Liver (tissue), 9 donors: Measurements from ENCODE around the gene FARS2. TPM values are rescaled to one million over a fixed set of nuclear protein-coding genes. Genes with fewer than 3 reads are reported as not detected.

Experiments
- DNase-seq: peaks from one replicate; pipeline ENCODE4 v3.0.0-alpha.2; 2017; ENCODE audit warnings: low spot score
- H3K27ac ChIP-seq, 2 donors: one replicate each; pipeline ENCODE4 v1.7.0; 2013; ENCODE audit warnings: inconsistent platforms in 2 of 2, low read length in 2 of 2, control low read depth in 1 of 2, low read depth in 1 of 2, mild to moderate bottlenecking in 1 of 2
- H3K27me3 ChIP-seq, 4 donors: one replicate each; pipeline versions ENCODE4 v1.6.1 to v1.7.0; 2013; ENCODE audit warnings: low read length in 3 of 4, inconsistent platforms in 1 of 4, mild to moderate bottlenecking in 1 of 4, moderate library complexity in 1 of 4; ENCODE audit not compliant: control insufficient read depth in 4 of 4, insufficient read depth in 4 of 4
- H3K36me3 ChIP-seq, 4 donors: one replicate each; pipeline versions ENCODE4 v1.6.1 to v1.7.0; 2013; ENCODE audit warnings: low read length in 3 of 4, mild to moderate bottlenecking in 3 of 4, low read depth in 1 of 4, moderate library complexity in 1 of 4; ENCODE audit not compliant: control insufficient read depth in 4 of 4, insufficient read depth in 3 of 4
- H3K4me1 ChIP-seq, 4 donors: one replicate each; pipeline versions ENCODE4 v1.6.1 to v1.7.0; 2013; ENCODE audit warnings: low read length in 3 of 4, mild to moderate bottlenecking in 3 of 4, moderate library complexity in 1 of 4; ENCODE audit not compliant: control insufficient read depth in 4 of 4, insufficient read depth in 4 of 4
- H3K4me3 ChIP-seq, 3 donors: one replicate each; pipeline versions ENCODE4 v1.6.1 to v1.7.0; 2013; ENCODE audit warnings: low read length in 3 of 3, control low read depth in 1 of 3, low read depth in 1 of 3, mild to moderate bottlenecking in 1 of 3
- H3K9ac ChIP-seq, 2 donors: one replicate each; pipeline ENCODE4 v1.7.0; 2013; ENCODE audit warnings: low read length in 2 of 2, mild to moderate bottlenecking in 2 of 2, moderate library complexity in 2 of 2, control low read depth in 1 of 2, low read depth in 1 of 2
- H3K9me3 ChIP-seq, 4 donors: one replicate each; pipeline versions ENCODE4 v1.6.1 to v1.7.0; 2013; ENCODE audit warnings: low read length in 3 of 4; ENCODE audit not compliant: control insufficient read depth in 4 of 4
- ATF3 ChIP-seq: IDR thresholded peaks from 2 replicates; pipeline ENCODE4 v1.6.1; 2016; ENCODE audit warnings: antibody characterized with exemption
- EGR1 ChIP-seq, 2 donors: IDR thresholded peaks; 2 replicates each; pipeline ENCODE4 v1.6.1; 2016 to 2018; ENCODE audit warnings: antibody characterized with exemption in 2 of 2, low read depth in 2 of 2
- FOXA1 ChIP-seq: IDR thresholded peaks from 2 replicates; pipeline ENCODE4 v1.6.1; 2016; ENCODE audit warnings: antibody characterized with exemption
- HNF4G ChIP-seq: IDR thresholded peaks from 2 replicates; pipeline ENCODE4 v1.6.1; 2016; ENCODE audit warnings: antibody characterized with exemption
- MAX ChIP-seq: IDR thresholded peaks from 2 replicates; pipeline ENCODE4 v1.6.1; 2016; ENCODE audit warnings: antibody characterized with exemption
- REST ChIP-seq: IDR thresholded peaks from 2 replicates; pipeline ENCODE4 v1.6.1; 2016; ENCODE audit warnings: antibody characterized with exemption, mild to moderate bottlenecking
- WGBS: extraction: QIAGEN DNeasy Blood & Tissue Kit; methylation state at CpG from one replicate; pipeline ENCODE4 v1.1.7; 2013; 5-methylcytosine and 5-hydroxymethylcytosine counted together
- polyA plus RNA-seq, 2 donors: library from polyadenylated mRNA; stranded (reverse) in 1 of 2; unstranded in 1 of 2; fragments of 200-250 nt in 1 of 2; fragments of >200 nt in 1 of 2; fragmentation: Nextera tagmentation in 1 of 2; extraction: Ambion mirVana in 1 of 2; gene quantifications; one replicate each; pipeline versions ENCODE4 v1.2.1 to v1.2.3, GENCODE V29; 2013 to 2015
- total RNA-seq, 2 donors: library from RNA; depleted of rRNA; stranded (reverse); fragments of >200 nt; gene quantifications; one replicate each; pipeline ENCODE4 v1.2.3, GENCODE V29; 2014
- donor health status: healthy.
- donor health status: healthy.
- donor health status: healthy.
- donor health status: healthy.
- donor health status: healthy.

The FARS2 gene
- total and polyA plus RNA-seq, 4 donors, result 7.8 to 25.9 (median 11.2) TPM

- Histone ChIP-seq H3K4me3 (no peak overlapping the region), H3K27me3 (no peaks in the 10 kb centered on the region), H3K27ac (no peak overlapping the region), H3K9ac (no peak overlapping the region), H3K4me1 (no peaks in the 10 kb centered on the region), H3K36me3 (no peaks in the 10 kb centered on the region), H3K9me3 (no peaks in the 10 kb centered on the region)
- TF ChIP-seq HNF4G, result no peak
- no peak for TF ChIP-seq FOXA1
- no peak for TF ChIP-seq REST
- no peak for TF ChIP-seq MAX
- DNase-seq, result no peak
- WGBS, result 95% methylated on average over 6 of the region's 6 CpGs
Measured at GRCh38 chr6:5732496-5732895, 471.2 kb downstream of the FARS2 start.

- no peak for DNase-seq
- H3K9me3 ChIP-seq, result no peaks in the 10 kb centered on the region
- H3K27me3 ChIP-seq, result no peaks in the 10 kb centered on the region
- WGBS, result 84% methylated on average over 5 of the region's 5 CpGs
- no peak overlapping the region for H3K27ac ChIP-seq
- H3K4me1 ChIP-seq, result no peaks in the 10 kb centered on the region
- TF ChIP-seq ATF3, result no peak
- TF ChIP-seq EGR1 (IDR thresholded peaks at IDR 0.05; ENCODE audit: low read depth in 2 of 2), result no peak
- H3K9ac ChIP-seq, result no peak overlapping the region
- H3K36me3 ChIP-seq, result no peaks in the 10 kb centered on the region
- H3K4me3 ChIP-seq, result no peak overlapping the region
Measured at GRCh38 chr6:5736016-5736738, 474.9 kb downstream of the FARS2 start.

- H3K9ac ChIP-seq, result no peak overlapping the region
- H3K36me3 ChIP-seq, result no peaks in the 10 kb centered on the region
- no peak for TF ChIP-seq REST
- no peak overlapping the region for H3K27ac ChIP-seq
- no peaks in the 10 kb centered on the region for H3K4me1 ChIP-seq
- no peaks in the 10 kb centered on the region for H3K9me3 ChIP-seq
- no peaks in the 10 kb centered on the region for H3K27me3 ChIP-seq
- WGBS, result 97% methylated on average over 4 of the region's 4 CpGs
- H3K4me3 ChIP-seq, result no peak overlapping the region
- DNase-seq, result no peak
Measured at GRCh38 chr6:5737460-5737859, 476.1 kb downstream of the FARS2 start.
